HEK293T (cell line): ENCODE results near the gene TMEM87A.

Experiments used
- ELF4 ChIP-seq: fragments of 450-650 bp; IDR thresholded peaks from 2 replicates; pipeline ENCODE4 v1.6.1; 2017; ENCODE audit warnings: antibody characterized with exemption
- FOXM1 ChIP-seq: fragments of 450-650 bp; IDR thresholded peaks from 2 replicates; pipeline ENCODE4 v1.6.1; 2017; ENCODE audit warnings: mild to moderate bottlenecking, borderline replicate concordance
- PKNOX1 ChIP-seq: fragments of 450-650 bp; IDR thresholded peaks from 2 replicates; pipeline ENCODE4 v1.6.1; 2016

- TF ChIP-seq ELF4 (no peak), PKNOX1 (no peak), FOXM1 (no peak)
These were observed 1.4 kb upstream of the TMEM87A start for GRCh38 chr15:42274702-42274989.
